Measurements from ENCODE around the gene SLCO1C1. TPM values are rescaled to one million over a fixed set of nuclear protein-coding genes. Genes with fewer than 3 reads are reported as not detected.

SLCO1C1 gene
- total RNA-seq (2014; rRNA removed; shearing (Covaris generic)): not detected in 2 replicates

GRCh38 chr12:20695232-20695631, at the start of gene SLCO1C1:
TSS of gene SLCO1C1 (plus strand) at chr12:20695332. CDS start at chr12:20699577, 4,245 bp downstream.

Other genes starting within 250 kb of the SLCO1C1 start
- gene SLCO1B3, start 115.4 kb downstream of the SLCO1C1 start, total RNA-seq (2014; rRNA removed; shearing (Covaris generic)): 0.41 and 0.50 TPM in 2 replicates

Measured in A375 (cell line).